ENCODE data around the gene PRIM1. TPM values are rescaled to one million over a fixed set of nuclear protein-coding genes. Genes with fewer than 3 reads are reported as not detected.

PRIM1 gene
- total RNA-seq, 1 donor = 19.1 TPM

Other genes with a start within 250 kb of the PRIM1 start
- gene RBMS2, start 230.5 kb downstream of the PRIM1 start, total RNA-seq = 7.5 TPM
- gene BAZ2A, start 122.0 kb downstream of the PRIM1 start, total RNA-seq = 92.1 TPM
- gene ATP5F1B, start 106.3 kb downstream of the PRIM1 start, total RNA-seq = 461 TPM
- gene PTGES3, start 64.0 kb downstream of the PRIM1 start, total RNA-seq = 42.3 TPM
- gene NACA, start 27.0 kb downstream of the PRIM1 start, total RNA-seq = 951 TPM
- gene HSD17B6, start 11.0 kb upstream of the PRIM1 start, total RNA-seq = 0.54 TPM
- not detected for gene SDR9C7, start 182.1 kb upstream of the PRIM1 start, total RNA-seq
- under 0.01 TPM for gene RDH16, start 205.3 kb upstream of the PRIM1 start, total RNA-seq

All from hematopoietic multipotent progenitor cell (in vitro differentiated cells).